ENCODE measurements around the gene HNF4A.

- TF ChIP-seq FOXA1 (IDR thresholded peaks at IDR 0.05) (no peak), FOXK2 (IDR thresholded peaks at IDR 0.05) (no peak), BHLHE40 (IDR thresholded peaks at IDR 0.05; ENCODE audit: borderline replicate concordance) (no peak), LEF1 (IDR thresholded peaks at IDR 0.05; ENCODE audit: borderline replicate concordance) (no peak), CTBP1 (IDR thresholded peaks at IDR 0.05; ENCODE audit: borderline replicate concordance) (no peak), ARNT (IDR thresholded peaks at IDR 0.05) (no peak), ELF4 (IDR thresholded peaks at IDR 0.05) (no peak), SUZ12 (IDR thresholded peaks at IDR 0.05) (no peak), SP1 (IDR thresholded peaks at IDR 0.05) (no peak), FOXM1 (IDR thresholded peaks at IDR 0.05; ENCODE audit: borderline replicate concordance) (no peak), ZNF384 (IDR thresholded peaks at IDR 0.05) (no peak)
Measured at GRCh38 chr20:44478206-44478605, 122.7 kb downstream of the HNF4A start.
